ENCODE measurements around the gene ANKMY1.

- TF ChIP-seq POLR2A (IDR thresholded peaks at IDR 0.05): no peak
- no peak for TF ChIP-seq CTCF (IDR thresholded peaks at IDR 0.05)
- TF ChIP-seq POLR2AphosphoS5 (IDR thresholded peaks at IDR 0.05; ENCODE audit: insufficient read depth in 1 of 2, low read depth in 1 of 2): no peak
Observed at GRCh38 chr2:240553956-240554480, 3.8 kb downstream of the ANKMY1 start.

All from vagina (tissue), 2 donors.